K562 (cell line): ENCODE measurements around the gene F12. TPM values are rescaled to one million over a fixed set of nuclear protein-coding genes. Genes with fewer than 3 reads are reported as not detected.

Experiments
- CCNT2 ChIP-seq: IDR thresholded peaks from 2 replicates; pipeline ENCODE4 v1.6.1; 2011; ENCODE audit warnings: borderline replicate concordance, low read depth, mild to moderate bottlenecking, moderate library complexity, mixed read lengths, low read length; ENCODE audit not compliant: insufficient read length; ENCODE audit errors: extremely low read depth
- CREB3 ChIP-seq: fragments of 450-650 bp; conservative IDR thresholded peaks from 2 replicates; pipeline ENCODE4 v1.6.1; 2016; ENCODE audit warnings: missing genetic modification characterization, low read depth, mild to moderate bottlenecking, missing compliant biosample characterization, moderate library complexity
- DMBX1 ChIP-seq: fragments of 250-450 bp; sonication (Bioruptor Pico); IDR thresholded peaks from 2 replicates; pipeline ENCODE4 v1.8.0; 2022; ENCODE audit warnings: inconsistent platforms, mild to moderate bottlenecking, moderate library complexity, borderline replicate concordance
- EGR1 ChIP-seq: fragments of 450-650 bp; conservative IDR thresholded peaks from 2 replicates; pipeline ENCODE4 v1.6.1; 2017; ENCODE audit warnings: mild to moderate bottlenecking
- ELF4 ChIP-seq: fragments of 450-650 bp; formaldehyde crosslinking; IDR thresholded peaks from 2 replicates; pipeline ENCODE4 v1.4.0; 2022; ENCODE audit warnings: missing genetic modification characterization
- ETS1 ChIP-seq: conservative IDR thresholded peaks from 2 replicates; pipeline ENCODE4 v1.6.1; 2011; ENCODE audit warnings: low read depth, mild to moderate bottlenecking, low read length; ENCODE audit not compliant: control insufficient read depth
- HIVEP1 ChIP-seq: fragments of 250-450 bp; sonication (Bioruptor Pico); IDR thresholded peaks from 2 replicates; pipeline ENCODE4 v1.4.0; 2020; ENCODE audit warnings: mild to moderate bottlenecking
- HMG20B ChIP-seq: fragments of 250-450 bp; sonication (Bioruptor Pico); IDR thresholded peaks from 2 replicates; pipeline ENCODE4 v1.5.0; 2021; ENCODE audit warnings: mild to moderate bottlenecking
- ILF3 ChIP-seq: fragments of 450-650 bp; IDR thresholded peaks from 2 replicates; pipeline ENCODE4 v1.6.1; 2018; ENCODE audit warnings: antibody characterized with exemption, mild to moderate bottlenecking, moderate library complexity, borderline replicate concordance
- KLF13 ChIP-seq: fragments of 450-650 bp; IDR thresholded peaks from 2 replicates; pipeline ENCODE4 v1.6.1; 2016; ENCODE audit warnings: missing genetic modification characterization, low read depth, mild to moderate bottlenecking, missing compliant biosample characterization, moderate library complexity, borderline replicate concordance
- NR2C2 ChIP-seq, 2 experiments: fragments of 200-800 bp in 1 of 2; sonication (Bioruptor generic) in 1 of 2; sonication (generic) in 1 of 2; formaldehyde crosslinking in 1 of 2; IDR thresholded peaks; 2 replicates each; pipeline versions ENCODE4 v1.6.1 to v1.8.0; 2016 to 2022; ENCODE audit warnings: mild to moderate bottlenecking in 1 of 2, missing compliant biosample characterization in 1 of 2, missing genetic modification characterization in 1 of 2, missing genetic modification reagents in 1 of 2
- NR3C1 ChIP-seq: sonication (generic); formaldehyde crosslinking; IDR thresholded peaks from 2 replicates; pipeline ENCODE4 v1.8.1; 2022; ENCODE audit warnings: missing genetic modification reagents
- POLR2G ChIP-seq: fragments of 200-400 bp; formaldehyde crosslinking; IDR thresholded peaks from 2 replicates; pipeline ENCODE4 v1.6.1; 2017; ENCODE audit warnings: low read depth, mild to moderate bottlenecking, antibody characterized with exemption, low read length, moderate library complexity
- SAFB2 ChIP-seq: fragments of 200-400 bp; formaldehyde crosslinking; IDR thresholded peaks from 2 replicates; pipeline ENCODE4 v1.6.1; 2018; ENCODE audit warnings: borderline replicate concordance, low read length, low read depth, moderate library complexity; ENCODE audit not compliant: severe bottlenecking
- SMAD1 ChIP-seq: fragments of 150-350 bp; IDR thresholded peaks from 2 replicates; pipeline ENCODE4 v1.6.1; 2014; ENCODE audit warnings: low read length, low read depth; ENCODE audit not compliant: partially characterized antibody
- STAG1 ChIP-seq: sonication (generic); formaldehyde crosslinking; IDR thresholded peaks from 2 replicates; pipeline ENCODE4 v1.5.0; 2020; ENCODE audit warnings: missing genetic modification reagents, borderline replicate concordance
- TBP ChIP-seq: optimal IDR thresholded peaks from 2 replicates; pipeline ENCODE3; 2011; ENCODE audit warnings: low read depth, low read length, improper control_type of control experiment
- TRIM24 ChIP-seq, 2 experiments: fragments of 450-650 bp; IDR thresholded peaks; 2 replicates each; pipeline ENCODE4 v1.6.1; 2016
- ZBTB1 ChIP-seq: sonication (generic); formaldehyde crosslinking; IDR thresholded peaks from 2 replicates; pipeline ENCODE4 v1.8.1; 2023; ENCODE audit warnings: missing genetic modification reagents, low read depth, mild to moderate bottlenecking, borderline replicate concordance
- polyA plus RNA-seq, 8 experiments: library from polyadenylated mRNA; depleted of rRNA in 4 of 8; stranded (reverse) in 5 of 8; unstranded in 3 of 8; fragments of >200 nt; fragmentation: Nextera tagmentation in 2 of 8; fragmentation: Illumina TruSeq in 1 of 8; extraction: Ambion mirVana in 2 of 8; extraction: Trizol in 1 of 8; gene quantifications; 2 replicates each; pipeline versions ENCODE4 v1.2.1 to v1.2.3, GENCODE V29; 2011 to 2014; ENCODE audit warnings: inconsistent platforms in 1 of 8, missing spikeins in 1 of 8
- total RNA-seq, 7 experiments: library from RNA; depleted of rRNA in 6 of 7; stranded (reverse); fragments of >200 nt in 6 of 7; fragmentation: Illumina TruSeq in 2 of 7; extraction: Trizol in 2 of 7; gene quantifications; 2 replicates each; pipeline versions ENCODE4 v1.2.1 to v1.2.3, GENCODE V29; 2011 to 2021; ENCODE audit warnings: low replicate concordance in 1 of 7
- TF ChIP-seq, protein P1 (sequence below), 3 experiments: fragments of 200-800 bp in 1 of 3; fragments of 250-450 bp in 1 of 3; fragments of 450-650 bp in 1 of 3; sonication (Bioruptor Pico) in 1 of 3; sonication (Bioruptor generic) in 1 of 3; formaldehyde crosslinking in 1 of 3; IDR thresholded peaks; 2 replicates each; pipeline versions ENCODE4 v1.6.1 to v1.8.0; 2016 to 2022; ENCODE audit warnings: mild to moderate bottlenecking in 2 of 3, missing genetic modification characterization in 2 of 3, missing compliant biosample characterization in 1 of 3, moderate library complexity in 1 of 3

Gene F12
- total and polyA plus RNA-seq, 9 of the 15 experiments (the other 6 are each of a cell fraction or from before 2014, with no cell fraction given): 0.59 to 18.3 (median 3.6) TPM

- TF ChIP-seq ZBTB1 (CRISPR knock-in tag): peak; percentile 75
- TF ChIP-seq TRIM24 (IDR thresholded peaks at IDR 0.05): peak in 1 of 2 experiments; percentile 32; a peak in 1 of 4 replicates
- no peak for TF ChIP-seq NR2C2 (CRISPR knock-in tag; IDR thresholded peaks at IDR 0.05)
- TF ChIP-seq NR2C2 (tag; IDR thresholded peaks at IDR 0.05): peak; percentile 70
- 0 out of 2 replicates have a peak, but pooled peaks have one; percentile 5 for TF ChIP-seq EGR1
- TF ChIP-seq NR3C1 (CRISPR knock-in tag): peak; percentile 77
- TF ChIP-seq TBP: peak; percentile 59
- TF ChIP-seq CCNT2: peak; percentile 79
- no peak for TF ChIP-seq SAFB2
- TF ChIP-seq ILF3: no peak
- TF ChIP-seq ETS1: peak; percentile 85
- peak; percentile 80 for TF ChIP-seq POLR2G
- TF ChIP-seq SMAD1: peak; percentile 97
- 0 out of 2 replicates have a peak, but pooled peaks have one; percentile 16 for TF ChIP-seq CREB3 (tag)
- TF ChIP-seq, protein P1, sequence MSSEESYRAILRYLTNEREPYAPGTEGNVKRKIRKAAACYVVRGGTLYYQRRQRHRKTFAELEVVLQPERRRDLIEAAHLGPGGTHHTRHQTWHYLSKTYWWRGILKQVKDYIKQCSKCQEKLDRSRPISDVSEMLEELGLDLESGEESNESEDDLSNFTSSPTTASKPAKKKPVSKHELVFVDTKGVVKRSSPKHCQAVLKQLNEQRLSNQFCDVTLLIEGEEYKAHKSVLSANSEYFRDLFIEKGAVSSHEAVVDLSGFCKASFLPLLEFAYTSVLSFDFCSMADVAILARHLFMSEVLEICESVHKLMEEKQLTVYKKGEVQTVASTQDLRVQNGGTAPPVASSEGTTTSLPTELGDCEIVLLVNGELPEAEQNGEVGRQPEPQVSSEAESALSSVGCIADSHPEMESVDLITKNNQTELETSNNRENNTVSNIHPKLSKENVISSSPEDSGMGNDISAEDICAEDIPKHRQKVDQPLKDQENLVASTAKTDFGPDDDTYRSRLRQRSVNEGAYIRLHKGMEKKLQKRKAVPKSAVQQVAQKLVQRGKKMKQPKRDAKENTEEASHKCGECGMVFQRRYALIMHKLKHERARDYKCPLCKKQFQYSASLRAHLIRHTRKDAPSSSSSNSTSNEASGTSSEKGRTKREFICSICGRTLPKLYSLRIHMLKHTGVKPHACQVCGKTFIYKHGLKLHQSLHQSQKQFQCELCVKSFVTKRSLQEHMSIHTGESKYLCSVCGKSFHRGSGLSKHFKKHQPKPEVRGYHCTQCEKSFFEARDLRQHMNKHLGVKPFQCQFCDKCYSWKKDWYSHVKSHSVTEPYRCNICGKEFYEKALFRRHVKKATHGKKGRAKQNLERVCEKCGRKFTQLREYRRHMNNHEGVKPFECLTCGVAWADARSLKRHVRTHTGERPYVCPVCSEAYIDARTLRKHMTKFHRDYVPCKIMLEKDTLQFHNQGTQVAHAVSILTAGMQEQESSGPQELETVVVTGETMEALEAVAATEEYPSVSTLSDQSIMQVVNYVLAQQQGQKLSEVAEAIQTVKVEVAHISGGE (CRISPR knock-in tag; IDR thresholded peaks at IDR 0.05): peak in 1 of 3 experiments; percentile 70; a peak in 1 of 6 replicates
- TF ChIP-seq STAG1 (CRISPR knock-in tag): peak; percentile 51; the same call in 1 of the 2 replicates
- TF ChIP-seq KLF13 (tag): peak; percentile 85
- peak; percentile 48; the same call in 1 of the 2 replicates for TF ChIP-seq DMBX1 (CRISPR knock-in tag)
- peak; percentile 53; the same call in 1 of the 2 replicates for TF ChIP-seq ELF4 (CRISPR knock-in tag)
- peak; percentile 86 for TF ChIP-seq HIVEP1 (CRISPR knock-in tag)
- no peak for TF ChIP-seq HMG20B (CRISPR knock-in tag)
Measured at GRCh38 chr5:177403792-177404640, 5.3 kb downstream of the F12 start (continued).
